Esophagus muscularis mucosa (tissue), 4 donors: ENCODE data around the gene TSC22D2. TPM values are rescaled to one million over a fixed set of nuclear protein-coding genes. Genes with fewer than 3 reads are reported as not detected.

Source experiments
- DNase-seq: peaks from one replicate; pipeline ENCODE4 v3.0.0-alpha.2; 2017; ENCODE audit errors: extremely low spot score
- H3K27ac ChIP-seq, 4 donors: fragments of 200-600 bp; sonication (generic); replicated peaks in 1 of 4; 1 replicate in 3 of 4; 2 replicates in 1 of 4; pipeline ENCODE4 v1.5.1; 2016 to 2019; ENCODE audit warnings: mild to moderate bottlenecking in 1 of 4
- H3K27me3 ChIP-seq, 4 donors: fragments of 200-600 bp; sonication (generic); one replicate each; pipeline versions ENCODE4 v1.5.1 to v1.6.0; 2016 to 2019
- H3K36me3 ChIP-seq, 4 donors: fragments of 200-600 bp; sonication (generic); one replicate each; pipeline ENCODE4 v1.5.1; 2016 to 2019
- H3K4me1 ChIP-seq, 4 donors: fragments of 200-600 bp; sonication (generic); one replicate each; pipeline ENCODE4 v1.5.1; 2016 to 2019
- H3K4me3 ChIP-seq, 4 donors: fragments of 200-600 bp; sonication (generic); 1 replicate in 2 of 4; 2 replicates in 2 of 4; pipeline ENCODE4 v1.5.1; 2016 to 2019; ENCODE audit warnings: mild to moderate bottlenecking in 4 of 4, moderate library complexity in 1 of 4
- H3K9me3 ChIP-seq, 4 donors: fragments of 200-600 bp; sonication (generic); 1 replicate in 3 of 4; 2 replicates in 1 of 4; pipeline ENCODE4 v1.5.1; 2016 to 2019
- EP300 ChIP-seq: sonication (generic); formaldehyde crosslinking; IDR thresholded peaks from one replicate; pipeline ENCODE4 v1.6.1; 2017; ENCODE audit warnings: antibody characterized with exemption
- POLR2A ChIP-seq: fragments of 450-650 bp; IDR thresholded peaks from one replicate; pipeline ENCODE4 v1.6.1; 2017; ENCODE audit warnings: antibody characterized with exemption, moderate library complexity, mild to moderate bottlenecking, low read depth
- POLR2AphosphoS5 ChIP-seq, 2 donors: sonication (generic); formaldehyde crosslinking; IDR thresholded peaks; one replicate each; pipeline ENCODE4 v1.6.1; 2017; ENCODE audit warnings: antibody characterized with exemption in 2 of 2
- WGBS: methylation state at CpG from one replicate; pipeline ENCODE4 v1.1.5; 2018; 5-methylcytosine and 5-hydroxymethylcytosine counted together
- intact Hi-C: fragments of 100-400 bp; cut with DNase I; formaldehyde crosslinking; loops from one replicate; pipeline ENCODE4 v1.15.1; 2023
- total RNA-seq, 4 donors: library from RNA; depleted of rRNA; stranded (reverse); fragments of >200 nt; gene quantifications; one replicate each; pipeline versions ENCODE4 v1.1.0 to v1.2.1, GENCODE V29; 2016
- TF ChIP-seq, protein P1 (sequence below), 3 experiments: fragments of 200-600 bp in 2 of 3; fragments of 450-650 bp in 1 of 3; sonication (generic) in 2 of 3; IDR thresholded peaks; one replicate each; pipeline ENCODE4 v1.5.1; 2017 to 2019; ENCODE audit warnings: antibody characterized with exemption in 3 of 3, mild to moderate bottlenecking in 2 of 3, moderate library complexity in 1 of 3

Gene TSC22D2
- total RNA-seq, 4 donors from 2014 or later, result 19.1 to 27.1 (median 21.2) TPM

DNA sequence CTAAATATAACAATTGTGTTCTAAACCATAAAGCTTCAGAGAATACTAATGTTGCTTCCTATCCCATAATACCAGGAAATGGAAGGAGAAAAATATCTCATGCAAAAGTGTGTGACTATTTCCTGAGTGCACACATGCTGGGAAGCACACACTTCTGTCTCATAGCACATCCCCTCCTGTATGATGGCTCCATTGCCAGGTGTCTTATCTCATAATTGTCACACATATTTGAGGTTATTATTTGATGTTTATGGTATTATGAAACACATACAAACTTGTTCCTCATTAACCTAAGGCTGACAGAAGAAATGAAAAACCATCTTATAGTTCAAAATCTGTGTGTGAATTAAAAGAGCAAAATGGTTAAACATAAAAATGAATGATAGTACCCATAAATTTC is 72.8 kb downstream of the TSC22D2 start:
- Histone ChIP-seq H3K27me3 (no peaks in the 10 kb centered on the region), H3K27ac (no peak overlapping the region), H3K36me3 (no peaks in the 10 kb centered on the region), H3K4me1 (no peaks in the 10 kb centered on the region), H3K9me3 (peaks cover 0 to 9% (median 5%) of the 10 kb centered on the region in 4 donors), H3K4me3 (no peak overlapping the region)
- intact Hi-C loops, result no loop called here
- DNase-seq, result no peak
- TF ChIP-seq POLR2AphosphoS5 (IDR thresholded peaks at IDR 0.05) (no peak), POLR2A (no peak), EP300 (no peak)
- TF ChIP-seq, protein P1, sequence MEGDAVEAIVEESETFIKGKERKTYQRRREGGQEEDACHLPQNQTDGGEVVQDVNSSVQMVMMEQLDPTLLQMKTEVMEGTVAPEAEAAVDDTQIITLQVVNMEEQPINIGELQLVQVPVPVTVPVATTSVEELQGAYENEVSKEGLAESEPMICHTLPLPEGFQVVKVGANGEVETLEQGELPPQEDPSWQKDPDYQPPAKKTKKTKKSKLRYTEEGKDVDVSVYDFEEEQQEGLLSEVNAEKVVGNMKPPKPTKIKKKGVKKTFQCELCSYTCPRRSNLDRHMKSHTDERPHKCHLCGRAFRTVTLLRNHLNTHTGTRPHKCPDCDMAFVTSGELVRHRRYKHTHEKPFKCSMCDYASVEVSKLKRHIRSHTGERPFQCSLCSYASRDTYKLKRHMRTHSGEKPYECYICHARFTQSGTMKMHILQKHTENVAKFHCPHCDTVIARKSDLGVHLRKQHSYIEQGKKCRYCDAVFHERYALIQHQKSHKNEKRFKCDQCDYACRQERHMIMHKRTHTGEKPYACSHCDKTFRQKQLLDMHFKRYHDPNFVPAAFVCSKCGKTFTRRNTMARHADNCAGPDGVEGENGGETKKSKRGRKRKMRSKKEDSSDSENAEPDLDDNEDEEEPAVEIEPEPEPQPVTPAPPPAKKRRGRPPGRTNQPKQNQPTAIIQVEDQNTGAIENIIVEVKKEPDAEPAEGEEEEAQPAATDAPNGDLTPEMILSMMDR (IDR thresholded peaks at IDR 0.05), result no peak

DNA sequence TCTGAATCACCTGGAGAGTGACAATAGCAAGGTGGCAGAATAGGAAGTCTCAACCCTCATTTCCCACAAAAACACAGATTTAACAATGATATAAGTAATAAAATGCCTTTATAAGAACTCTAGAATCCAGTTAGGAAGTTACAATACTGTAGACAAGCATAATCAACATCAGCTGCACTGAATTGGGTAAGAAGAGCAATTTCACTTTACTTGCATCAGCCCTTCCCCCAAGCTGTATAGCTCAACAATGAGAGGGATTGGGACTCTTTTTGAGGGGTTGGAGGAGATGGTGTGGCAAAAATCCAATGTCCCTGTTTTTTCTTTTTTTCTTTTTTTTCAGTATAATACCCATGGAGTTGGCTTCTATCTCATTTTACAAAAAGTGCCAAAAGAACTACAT is 75.1 kb downstream of the TSC22D2 start:
- DNase-seq, result no peak
- Histone ChIP-seq H3K9me3 (peaks cover 0 to 17% (median 6%) of the 10 kb centered on the region in 4 donors), H3K4me1 (no peaks in the 10 kb centered on the region), H3K27me3 (no peaks in the 10 kb centered on the region), H3K4me3 (no peak overlapping the region), H3K36me3 (no peaks in the 10 kb centered on the region), H3K27ac (no peak overlapping the region)
- TF ChIP-seq EP300 (no peak), POLR2A (no peak), POLR2AphosphoS5 (IDR thresholded peaks at IDR 0.05) (no peak)
- TF ChIP-seq, protein P1 (IDR thresholded peaks at IDR 0.05), result no peak
- intact Hi-C loops, result no loop called here

DNA sequence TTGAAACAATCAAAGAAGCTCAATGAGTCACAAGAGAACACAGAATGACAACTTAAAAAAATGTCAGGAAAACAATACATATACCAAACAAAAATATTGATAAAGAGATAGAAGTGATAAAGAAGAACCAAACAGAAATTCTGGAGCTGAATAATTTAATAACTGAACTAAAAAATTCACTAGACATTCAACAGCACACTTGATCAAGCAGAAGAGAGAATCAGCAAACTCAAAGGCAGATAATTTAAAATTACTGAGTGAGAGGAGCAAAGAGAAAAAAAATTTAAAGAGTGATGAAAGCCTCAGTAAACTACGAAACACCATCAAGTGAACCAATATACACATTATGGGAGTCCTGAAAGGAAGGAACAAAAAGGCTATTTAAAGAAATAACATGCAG is 76.3 kb downstream of the TSC22D2 start:
- no peak overlapping the region for H3K4me3 ChIP-seq
- 100% methylated on average over 1 of the region's 1 CpG for WGBS
- no peaks in the 10 kb centered on the region for H3K4me1 ChIP-seq
- no peaks in the 10 kb centered on the region for H3K36me3 ChIP-seq
- no peak overlapping the region for H3K27ac ChIP-seq
- no peak for DNase-seq
- TF ChIP-seq POLR2AphosphoS5 (IDR thresholded peaks at IDR 0.05), result no peak
- TF ChIP-seq, protein P1 (IDR thresholded peaks at IDR 0.05), result no peak
- H3K9me3 ChIP-seq, result peaks cover 0 to 17% (median 6%) of the 10 kb centered on the region in 4 donors
- intact Hi-C loops, result no loop called here
- H3K27me3 ChIP-seq, result no peaks in the 10 kb centered on the region

DNA sequence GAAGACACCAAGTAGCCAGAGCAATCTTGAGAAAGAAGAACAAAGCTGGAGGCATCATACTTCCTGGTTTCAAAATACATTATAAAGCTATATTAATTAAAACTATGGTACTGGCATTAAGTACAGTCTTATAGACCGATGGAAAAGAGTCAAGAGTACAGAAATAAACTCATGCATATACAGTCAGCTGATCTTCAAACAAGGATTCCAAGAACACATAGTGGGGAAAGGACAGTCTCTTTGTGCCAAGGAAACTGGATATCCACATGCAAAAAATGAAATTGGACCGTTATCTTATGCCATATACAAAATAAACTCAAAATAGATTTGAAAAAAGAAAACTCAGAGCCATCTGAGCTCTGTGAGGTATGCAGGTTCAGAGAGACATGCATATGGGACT is 80.8 kb downstream of the TSC22D2 start:
- DNase-seq, result no peak
- H3K27me3 ChIP-seq, result no peaks in the 10 kb centered on the region

More for the DNA sequence above, 80.8 kb downstream of the TSC22D2 start:
- Histone ChIP-seq H3K36me3 (no peaks in the 10 kb centered on the region), H3K4me1 (no peaks in the 10 kb centered on the region), H3K9me3 (peaks cover 0 to 17% (median 6%) of the 10 kb centered on the region in 4 donors), H3K27ac (no peak overlapping the region), H3K4me3 (no peak overlapping the region)
- intact Hi-C loops, result no loop called here
- TF ChIP-seq POLR2AphosphoS5 (IDR thresholded peaks at IDR 0.05) (no peak), EP300 (no peak)
- TF ChIP-seq, protein P1 (IDR thresholded peaks at IDR 0.05), result no peak
- 88% methylated on average over 2 of the region's 2 CpGs for WGBS
